ACC112 (cell line): ENCODE results near the gene FPGS.

Source experiments
- H2AFZ ChIP-seq: fragments of 200-600 bp; sonication (generic); one replicate; pipeline ENCODE4 v1.6.0; 2017; ENCODE audit warnings: antibody characterized with exemption, low read length; ENCODE audit not compliant: unreplicated experiment
- H3K27ac ChIP-seq: fragments of 200-600 bp; sonication (generic); 2 replicates; pipeline ENCODE4 v1.5.1; 2014; ENCODE audit warnings: low read depth, mild to moderate bottlenecking, antibody characterized with exemption, low read length, moderate library complexity
- H3K27me3 ChIP-seq: fragments of 200-600 bp; sonication (generic); 2 replicates; pipeline ENCODE4 v1.6.1; 2014; ENCODE audit warnings: mild to moderate bottlenecking, antibody characterized with exemption, low read length, moderate library complexity, mixed read lengths; ENCODE audit not compliant: insufficient read depth
- H3K36me3 ChIP-seq: fragments of 200-600 bp; sonication (generic); 2 replicates; pipeline ENCODE4 v1.6.1; 2016; ENCODE audit warnings: mild to moderate bottlenecking, antibody characterized with exemption, low read length, moderate library complexity, mixed read lengths; ENCODE audit not compliant: insufficient read depth
- H3K4me1 ChIP-seq: fragments of 200-600 bp; sonication (generic); one replicate; pipeline ENCODE4 v1.6.1; 2016; ENCODE audit warnings: low read length, mixed read lengths; ENCODE audit not compliant: insufficient read depth, unreplicated experiment, control insufficient read depth
- H3K4me3 ChIP-seq: fragments of 200-600 bp; sonication (generic); 2 replicates; pipeline ENCODE4 v1.5.1; 2014; ENCODE audit warnings: mild to moderate bottlenecking, low read depth, low read length
- H3K79me2 ChIP-seq: fragments of 200-600 bp; sonication (generic); one replicate; pipeline ENCODE4 v1.6.0; 2016; ENCODE audit warnings: low read length; ENCODE audit not compliant: control insufficient read depth, unreplicated experiment, insufficient read depth

FPGS gene

DNA sequence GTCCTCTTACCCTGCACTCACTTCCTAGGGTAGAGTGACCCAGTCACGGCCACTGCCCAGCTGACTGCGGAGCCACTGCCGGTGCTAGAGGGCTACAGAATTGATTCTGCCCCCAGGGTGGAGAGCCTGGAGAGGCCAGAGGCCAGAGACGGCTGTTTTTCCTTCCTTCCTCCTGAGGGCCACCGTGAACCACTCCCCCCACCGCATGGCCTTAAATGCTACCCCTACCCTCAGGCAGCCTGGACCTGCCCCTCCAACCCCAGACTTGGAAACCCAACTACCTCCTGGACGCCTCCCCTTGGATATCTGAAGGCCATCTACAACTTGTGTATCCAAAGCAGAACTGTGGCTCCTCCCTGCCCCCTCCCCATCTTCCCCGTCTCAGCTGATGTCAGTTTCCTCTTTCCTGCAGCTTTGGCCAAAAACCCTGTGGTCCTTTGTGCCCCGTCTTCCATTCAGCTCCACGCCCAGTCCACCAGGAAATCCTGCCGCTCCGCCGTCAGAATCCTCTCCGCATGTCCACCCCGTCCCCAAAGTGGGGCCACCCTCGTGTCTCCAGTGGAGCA, 40.5 kb upstream of the FPGS start:
- Histone ChIP-seq H3K36me3 (no peaks in the 10 kb centered on the region), H3K4me3 (no peak overlapping the region), H3K4me1 (peaks cover 4% of the 10 kb centered on the region), H3K79me2 (no peaks in the 10 kb centered on the region), H2AFZ (no peak overlapping the region), H3K27me3 (no peaks in the 10 kb centered on the region), H3K27ac (no peak overlapping the region)

DNA sequence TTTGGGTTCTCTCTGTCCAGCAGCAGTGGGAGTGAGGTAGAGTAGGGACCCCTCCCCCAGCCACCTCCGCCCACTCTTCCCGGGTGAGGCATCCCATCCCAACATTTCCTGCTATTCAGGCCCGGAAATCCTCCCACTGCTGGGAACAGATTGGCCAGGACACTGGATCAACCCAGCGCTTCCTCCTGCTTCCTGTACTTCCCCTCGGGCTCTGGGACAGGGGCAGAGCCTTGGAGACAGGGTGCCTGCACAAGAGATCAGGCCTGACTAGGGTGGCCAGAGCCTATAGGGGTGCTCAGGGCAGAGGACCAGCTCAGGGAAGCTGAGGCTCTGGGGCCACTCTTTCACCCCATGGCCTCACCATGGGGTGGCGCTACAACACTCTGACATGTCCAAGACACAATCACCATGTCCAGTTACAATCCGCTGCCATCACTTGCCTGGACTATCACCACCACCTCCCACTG, 38.7 kb upstream of the FPGS start:
- Histone ChIP-seq H3K27ac (no peak overlapping the region), H3K79me2 (no peaks in the 10 kb centered on the region), H3K27me3 (no peaks in the 10 kb centered on the region), H3K4me1 (peaks cover 4% of the 10 kb centered on the region), H3K4me3 (no peak overlapping the region), H3K36me3 (no peaks in the 10 kb centered on the region), H2AFZ (no peak overlapping the region)

DNA sequence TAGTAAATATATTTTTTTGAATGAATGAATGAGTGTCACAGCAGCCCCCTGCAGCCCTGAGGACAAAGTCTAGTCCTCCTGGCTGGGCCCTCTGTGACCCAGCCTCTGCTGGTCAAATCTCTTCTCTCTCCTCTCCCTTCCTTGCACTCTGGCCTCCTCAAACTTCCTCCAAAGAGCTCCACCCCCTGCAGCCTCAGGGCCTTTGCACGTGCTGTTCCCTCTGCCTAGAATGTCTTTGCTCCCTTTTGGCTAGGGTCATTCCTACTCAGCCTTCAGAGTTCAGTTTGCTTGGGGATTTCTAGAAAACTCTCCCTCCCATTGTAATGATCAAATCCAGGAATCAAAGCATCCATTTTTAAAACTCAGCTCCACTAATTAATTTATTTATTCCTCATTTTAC, 37.3 kb upstream of the FPGS start:
- Histone ChIP-seq H3K4me1 (peaks cover 5% of the 10 kb centered on the region), H3K27ac (no peak overlapping the region), H2AFZ (no peak overlapping the region), H3K27me3 (no peaks in the 10 kb centered on the region), H3K4me3 (no peak overlapping the region), H3K79me2 (no peaks in the 10 kb centered on the region), H3K36me3 (no peaks in the 10 kb centered on the region)

DNA sequence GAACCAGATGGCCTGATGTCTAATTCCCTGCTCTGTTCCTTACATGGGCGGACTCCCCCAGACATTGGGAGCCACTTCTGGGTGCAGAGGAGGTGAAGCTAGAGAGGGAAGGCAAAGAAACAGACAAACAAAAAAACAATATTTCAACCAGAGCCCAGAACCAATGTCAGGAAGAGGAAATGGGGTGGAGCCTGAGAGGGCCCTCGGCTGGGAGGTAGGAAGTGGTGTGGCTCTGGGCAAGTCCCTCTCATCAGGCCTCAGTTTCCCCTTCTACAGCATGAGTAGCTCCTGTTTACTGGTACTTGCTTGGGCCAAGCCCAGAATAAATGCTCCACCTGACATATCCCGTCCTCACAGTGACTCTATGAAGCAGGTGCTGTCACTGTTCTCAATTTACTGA, 35.3 kb upstream of the FPGS start:
- Histone ChIP-seq H3K4me3 (no peak overlapping the region), H2AFZ (no peak overlapping the region), H3K36me3 (no peaks in the 10 kb centered on the region), H3K27ac (no peak overlapping the region), H3K4me1 (peaks cover 10% of the 10 kb centered on the region), H3K79me2 (no peaks in the 10 kb centered on the region), H3K27me3 (no peaks in the 10 kb centered on the region)

DNA sequence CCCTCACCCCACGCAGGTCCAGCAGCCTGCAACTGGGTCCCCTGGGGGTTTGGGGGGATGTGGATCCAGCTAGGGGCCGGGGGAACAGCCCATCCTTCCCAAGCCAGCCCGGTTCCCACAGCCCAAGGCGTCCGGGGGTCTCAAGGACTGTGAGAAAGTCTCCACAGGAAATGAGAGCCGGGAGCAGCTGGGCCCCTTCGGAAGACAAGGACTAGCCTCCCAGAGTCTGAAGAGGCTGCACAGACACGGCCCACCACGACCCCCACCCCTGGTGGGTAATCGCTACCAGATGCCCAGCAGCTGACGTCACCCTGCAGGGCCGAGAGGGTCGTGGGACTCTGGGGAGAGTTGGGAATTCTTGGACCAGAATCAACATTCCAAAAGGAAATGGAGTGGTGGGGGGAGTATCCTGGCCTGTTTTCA, 34.8 kb upstream of the FPGS start:
- no peak overlapping the region for H2AFZ ChIP-seq
- no peaks in the 10 kb centered on the region for H3K36me3 ChIP-seq
- H3K79me2 ChIP-seq = no peaks in the 10 kb centered on the region
- H3K4me3 ChIP-seq = no peak overlapping the region
- H3K4me1 ChIP-seq = peaks cover 10% of the 10 kb centered on the region
- no peaks in the 10 kb centered on the region for H3K27me3 ChIP-seq
- H3K27ac ChIP-seq = no peak overlapping the region

DNA sequence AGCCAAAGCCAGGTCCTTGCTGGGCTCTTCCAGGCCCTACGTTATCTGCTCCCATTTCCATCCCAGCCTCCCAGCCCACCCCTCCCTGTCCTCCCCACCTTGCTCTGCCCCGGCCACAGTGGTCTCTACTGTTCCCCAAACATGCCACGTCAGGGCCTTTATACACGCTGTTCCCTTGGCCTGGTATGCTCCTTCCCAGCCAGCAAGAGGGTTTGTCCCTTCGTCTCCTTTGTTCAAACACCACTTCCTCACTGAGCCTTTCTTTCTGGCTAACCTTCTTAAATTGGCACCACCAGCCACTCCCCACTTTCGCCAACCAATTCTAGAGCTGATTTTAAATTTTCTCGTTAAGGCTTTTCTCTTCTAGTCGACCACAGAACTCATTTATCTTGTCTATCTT, 34.0 kb upstream of the FPGS start:
- no peak overlapping the region for H2AFZ ChIP-seq
- no peaks in the 10 kb centered on the region for H3K36me3 ChIP-seq

DNA sequence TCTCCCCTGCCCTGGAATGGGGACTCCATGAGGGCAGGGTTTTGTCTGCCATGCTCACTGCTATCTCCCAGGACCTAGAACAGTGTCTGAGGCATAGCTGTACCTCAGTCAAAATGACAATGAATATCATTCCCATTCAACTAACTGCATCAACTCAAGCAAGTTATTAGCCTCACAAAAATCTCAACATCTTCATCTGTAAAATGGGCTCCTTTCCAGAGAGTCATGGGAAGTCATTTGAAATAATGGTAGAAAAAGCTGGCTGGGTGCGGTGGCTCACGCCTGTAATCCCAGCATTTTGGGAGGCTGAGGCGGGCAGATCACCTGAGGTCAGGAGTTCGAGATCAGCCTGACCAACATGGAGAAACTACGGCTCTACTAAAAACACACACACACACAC, 33.6 kb upstream of the FPGS start:
- Histone ChIP-seq H3K36me3 (no peaks in the 10 kb centered on the region), H3K4me1 (peaks cover 6% of the 10 kb centered on the region), H3K4me3 (no peak overlapping the region), H2AFZ (no peak overlapping the region), H3K79me2 (no peaks in the 10 kb centered on the region), H3K27me3 (no peaks in the 10 kb centered on the region), H3K27ac (no peak overlapping the region)

More for the DNA sequence above, 34.0 kb upstream of the FPGS start:
- no peak overlapping the region for H3K4me3 ChIP-seq
- H3K79me2 ChIP-seq = no peaks in the 10 kb centered on the region
- no peaks in the 10 kb centered on the region for H3K27me3 ChIP-seq
- peaks cover 9% of the 10 kb centered on the region for H3K4me1 ChIP-seq
- no peak overlapping the region for H3K27ac ChIP-seq

DNA sequence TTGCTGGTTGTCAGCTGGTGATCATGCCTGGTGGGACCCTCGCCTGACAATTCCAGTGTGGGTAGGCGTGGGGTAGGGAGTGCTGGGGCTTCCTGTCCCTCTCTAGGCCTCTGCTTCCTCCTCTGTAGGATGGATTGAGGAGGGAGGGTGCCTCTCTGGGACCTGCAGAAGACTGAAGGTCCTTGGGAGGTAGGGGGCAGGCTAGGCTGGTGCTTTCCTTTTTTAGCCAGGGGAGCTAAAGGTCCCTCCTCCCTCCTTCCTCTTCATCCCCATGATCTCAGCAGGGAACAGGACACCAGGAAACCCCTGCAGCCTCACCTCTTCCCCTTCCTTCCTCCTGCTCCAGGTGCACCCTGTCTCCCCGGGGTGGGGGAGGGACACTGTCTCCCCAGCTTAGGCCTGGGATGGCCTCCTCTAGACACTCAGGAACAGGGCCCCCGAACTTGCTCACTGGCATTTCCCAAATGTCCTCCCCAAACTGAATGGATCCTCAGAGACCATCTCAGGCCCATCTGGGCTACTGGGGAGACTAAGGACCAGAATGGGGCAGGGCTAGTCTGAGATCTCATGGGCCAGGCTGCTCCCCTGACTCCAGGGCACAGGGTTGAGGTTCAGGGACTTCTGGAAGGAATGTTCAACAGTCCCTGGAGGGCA, 32.6 kb upstream of the FPGS start:
- H3K4me1 ChIP-seq = peaks cover 6% of the 10 kb centered on the region
- no peaks in the 10 kb centered on the region for H3K79me2 ChIP-seq
- no peak overlapping the region for H2AFZ ChIP-seq
- H3K36me3 ChIP-seq = no peaks in the 10 kb centered on the region
- H3K27me3 ChIP-seq = no peaks in the 10 kb centered on the region
- H3K4me3 ChIP-seq = no peak overlapping the region
- no peak overlapping the region for H3K27ac ChIP-seq

DNA sequence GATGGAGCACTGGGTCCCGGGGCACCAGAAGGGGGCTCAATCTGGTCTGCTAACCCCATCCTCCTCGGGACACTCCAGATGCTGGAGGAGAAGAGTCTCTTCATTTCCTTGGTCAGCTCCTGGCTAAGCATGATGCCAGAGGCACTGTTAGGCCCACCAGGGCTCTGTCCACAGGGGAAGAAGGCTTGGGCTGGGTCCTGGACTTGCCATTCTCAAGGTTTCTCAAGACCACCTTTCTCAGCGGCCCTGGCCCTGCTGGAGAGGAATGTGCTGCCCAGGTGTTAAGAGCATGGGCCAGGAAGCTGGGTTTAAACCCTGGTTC, 32.1 kb upstream of the FPGS start:
- no peaks in the 10 kb centered on the region for H3K27me3 ChIP-seq
- no peak overlapping the region for H3K27ac ChIP-seq
- H3K36me3 ChIP-seq = no peaks in the 10 kb centered on the region
- H3K79me2 ChIP-seq = no peaks in the 10 kb centered on the region
- H3K4me1 ChIP-seq = peaks cover 6% of the 10 kb centered on the region
- peak overlapping the region; percentile 82 for H3K4me3 ChIP-seq
- H2AFZ ChIP-seq = no peak overlapping the region

DNA sequence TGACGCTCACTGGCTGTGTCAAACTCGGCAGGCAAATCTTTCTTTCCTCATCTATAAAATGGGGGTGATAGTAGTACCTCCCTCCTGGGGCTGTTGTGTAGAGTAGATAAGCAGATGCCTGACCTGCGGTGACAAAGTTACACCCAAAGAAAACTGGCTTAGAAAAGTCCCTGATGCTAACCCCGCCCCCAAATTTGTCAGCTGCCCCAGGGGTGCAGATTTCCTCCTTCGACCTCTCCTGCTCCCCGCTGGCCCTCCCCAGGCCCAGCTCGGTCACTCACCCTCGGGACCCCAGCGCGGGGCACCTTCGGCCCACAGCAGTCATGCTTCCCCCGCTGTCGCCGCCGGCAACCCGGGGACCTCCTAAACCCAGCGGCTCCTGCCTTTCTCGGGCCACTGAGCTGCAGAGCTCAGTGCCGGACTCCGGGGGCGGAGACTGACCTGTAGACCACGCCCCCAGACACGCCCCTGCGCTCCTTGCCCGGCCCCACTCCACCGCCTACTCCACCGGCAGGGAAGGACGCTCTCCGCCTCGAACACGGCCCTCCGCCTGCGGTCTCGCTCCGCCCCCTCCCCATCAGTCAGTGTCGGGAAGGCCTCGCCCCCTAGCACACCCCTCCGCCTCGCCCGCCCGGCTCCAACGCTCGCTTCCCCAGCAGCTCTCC, 31.6 kb upstream of the FPGS start:
- H3K27me3 ChIP-seq = no peaks in the 10 kb centered on the region
- no peaks in the 10 kb centered on the region for H3K79me2 ChIP-seq
- peak overlapping the region; percentile 82 for H3K4me3 ChIP-seq
- H3K27ac ChIP-seq = no peak overlapping the region
- peak overlapping the region; percentile 23 for H2AFZ ChIP-seq
- peaks cover 6% of the 10 kb centered on the region for H3K4me1 ChIP-seq
- H3K36me3 ChIP-seq = no peaks in the 10 kb centered on the region
